ENCODE data around the gene INTS6.

- TF ChIP-seq CTCF (IDR thresholded peaks at IDR 0.05) (no peak), POLR2A (IDR thresholded peaks at IDR 0.05) (no peak), POLR2AphosphoS5 (IDR thresholded peaks at IDR 0.05) (no peak), EP300 (IDR thresholded peaks at IDR 0.05) (no peak)
Observed at GRCh38 chr13:51440381-51440780, 12.5 kb downstream of the INTS6 start.
